HG02623 (cell line): ENCODE results near the gene E2F2.
A peak's percentile ranks its signal among the peaks of the same experiment; 100 is the strongest.

Source experiments
- ATAC-seq: cut with Tn5 transposase; IDR thresholded peaks from one replicate; pipeline ENCODE4 v1.9.1; 2021; ENCODE audit warnings: moderate library complexity; ENCODE audit not compliant: unreplicated experiment

Gene E2F2

GRCh38 chr1:23530747-23531561 is at the start of gene E2F2:
TSS of gene E2F2 (minus strand) at chr1:23531233. CDS start at chr1:23530793, 440 bp downstream.
- peak; percentile 48 for ATAC-seq

GRCh38 chr1:23578997-23579363 is 47.9 kb upstream of the E2F2 start:
- ATAC-seq: no peak

- no peak for ATAC-seq
Observed at GRCh38 chr1:23578311-23578996, 47.4 kb upstream of the E2F2 start.

- ATAC-seq: peak; percentile 81
Observed at GRCh38 chr1:23577056-23578004, 46.3 kb upstream of the E2F2 start.

- ATAC-seq: no peak
Observed at GRCh38 chr1:23576338-23577055, 45.5 kb upstream of the E2F2 start.

- no peak for ATAC-seq
Observed at GRCh38 chr1:23575226-23575810, 44.3 kb upstream of the E2F2 start.

GRCh38 chr1:23574265-23574754 is 43.3 kb upstream of the E2F2 start:
- no peak for ATAC-seq

GRCh38 chr1:23573574-23574182 is 42.6 kb upstream of the E2F2 start:
- no peak for ATAC-seq

GRCh38 chr1:23571465-23571864 is 40.4 kb upstream of the E2F2 start:
- no peak for ATAC-seq

- ATAC-seq: no peak
Observed at GRCh38 chr1:23570001-23570691, 39.1 kb upstream of the E2F2 start.

- ATAC-seq: no peak
Observed at GRCh38 chr1:23568608-23569383, 37.8 kb upstream of the E2F2 start.

- ATAC-seq: no peak
Observed at GRCh38 chr1:23567996-23568607, 37.1 kb upstream of the E2F2 start.

GRCh38 chr1:23567629-23567995 is 36.6 kb upstream of the E2F2 start:
- ATAC-seq: no peak

GRCh38 chr1:23566304-23566703 is 35.3 kb upstream of the E2F2 start:
- ATAC-seq: no peak

- ATAC-seq: no peak
Observed at GRCh38 chr1:23565776-23566175, 34.7 kb upstream of the E2F2 start.

GRCh38 chr1:23564529-23565122 is 33.6 kb upstream of the E2F2 start:
- no peak for ATAC-seq

GRCh38 chr1:23563755-23564374 is 32.8 kb upstream of the E2F2 start:
- no peak for ATAC-seq
